Sigmoid colon (tissue), 7 donors: ENCODE measurements around the gene TBX20. TPM values are rescaled to one million over a fixed set of nuclear protein-coding genes. Genes with fewer than 3 reads are reported as not detected.
"Not testable (repeated sequence)": the region's sequence is repeated elsewhere in the genome, so short reads cannot be mapped to it uniquely, and the experiment has no call there.

Experiments used
- DNase-seq: peaks from one replicate; pipeline ENCODE4 v3.0.0-alpha.2; 2019
- H3K27ac ChIP-seq, 4 donors: fragments of 200-600 bp; sonication (generic); one replicate each; pipeline ENCODE4 v1.5.1; 2016 to 2019; ENCODE audit warnings: mild to moderate bottlenecking in 1 of 4
- H3K27me3 ChIP-seq, 3 donors: fragments of 200-600 bp; sonication (generic); one replicate each; pipeline ENCODE4 v1.5.1; 2019; ENCODE audit warnings: mild to moderate bottlenecking in 1 of 3
- H3K36me3 ChIP-seq, 4 donors: fragments of 200-600 bp; sonication (generic); one replicate each; pipeline ENCODE4 v1.5.1; 2016 to 2019
- H3K4me1 ChIP-seq, 4 donors: fragments of 200-600 bp; sonication (generic); one replicate each; pipeline ENCODE4 v1.5.1; 2017 to 2019
- H3K4me3 ChIP-seq, 4 donors: fragments of 200-600 bp; sonication (generic); one replicate each; pipeline ENCODE4 v1.5.1; 2017 to 2019; ENCODE audit warnings: mild to moderate bottlenecking in 2 of 4, moderate library complexity in 1 of 4
- H3K9me3 ChIP-seq, 4 donors: fragments of 200-600 bp in 3 of 4; sonication (generic) in 3 of 4; one replicate each; pipeline versions ENCODE4 v1.5.1 to v1.6.1; 2013 to 2019
- EP300 ChIP-seq, 4 donors: sonication (generic); formaldehyde crosslinking; IDR thresholded peaks; one replicate each; pipeline ENCODE4 v1.6.1; 2017; ENCODE audit warnings: antibody characterized with exemption in 4 of 4
- POLR2A ChIP-seq, 2 donors: fragments of 450-650 bp; IDR thresholded peaks; one replicate each; pipeline ENCODE4 v1.6.1; 2016; ENCODE audit warnings: antibody characterized with exemption in 2 of 2, mild to moderate bottlenecking in 2 of 2, moderate library complexity in 2 of 2
- POLR2AphosphoS5 ChIP-seq, 4 donors: sonication (generic); formaldehyde crosslinking; IDR thresholded peaks; one replicate each; pipeline ENCODE4 v1.6.1; 2017; ENCODE audit warnings: antibody characterized with exemption in 4 of 4
- WGBS, 2 donors: extraction: QIAGEN DNeasy Blood & Tissue Kit; methylation state at CpG; one replicate each; pipeline ENCODE4 v1.1.7; 2013; 5-methylcytosine and 5-hydroxymethylcytosine counted together
- intact Hi-C: fragments of 100-400 bp; cut with DNase I; formaldehyde crosslinking; loops from one replicate; pipeline ENCODE4 v1.15.1; 2023
- polyA plus RNA-seq, 3 donors: library from polyadenylated mRNA; stranded (reverse); fragments of 200-250 nt; gene quantifications; one replicate each; pipeline ENCODE4 v1.2.3, GENCODE V29; 2013
- total RNA-seq, 4 donors: library from RNA; depleted of rRNA; stranded (reverse); fragments of >200 nt; gene quantifications; one replicate each; pipeline ENCODE4 v1.1.0, GENCODE V29; 2016
- TF ChIP-seq, protein P1 (sequence below), 4 experiments: fragments of 450-650 bp in 3 of 4; fragments of 200-600 bp in 1 of 4; IDR thresholded peaks; one replicate each; pipeline ENCODE4 v1.5.1; 2016 to 2019; ENCODE audit warnings: antibody characterized with exemption in 4 of 4, mild to moderate bottlenecking in 3 of 4, moderate library complexity in 2 of 4
- donor health status: healthy with polysubstance abuse.
- donor health status: Bipolar disorder and iron deficiency.
- donor health status: healthy.

Gene TBX20
- total and polyA plus RNA-seq, 7 donors, result 0.04 TPM; not detected in 6

DNA sequence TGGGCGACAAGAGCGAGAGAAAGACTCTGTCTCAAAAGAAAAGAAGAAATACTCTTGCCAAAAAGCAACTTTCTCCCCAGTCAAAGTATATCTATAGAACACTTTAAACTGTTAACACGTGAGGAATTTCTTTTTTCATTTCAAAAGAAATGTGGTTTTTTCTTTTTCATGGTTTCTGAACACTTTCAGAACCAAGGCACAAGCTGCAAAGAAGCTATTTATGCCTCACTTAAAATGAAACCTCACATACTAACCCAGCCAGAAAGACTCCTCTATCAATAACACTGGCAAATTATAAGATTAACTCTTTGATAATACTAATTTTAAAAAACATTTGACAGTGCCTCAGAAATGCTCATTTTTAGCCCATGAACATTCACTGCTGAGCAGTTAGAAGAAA lies 20.9 kb downstream of the TBX20 start:
- no peak overlapping the region for H3K27ac ChIP-seq
- H3K4me1 ChIP-seq, result no peaks in the 10 kb centered on the region
- H3K36me3 ChIP-seq, result no peaks in the 10 kb centered on the region
- no peaks in the 10 kb centered on the region for H3K9me3 ChIP-seq
- no peaks in the 10 kb centered on the region for H3K27me3 ChIP-seq
- DNase-seq, result no peak
- no peak overlapping the region for H3K4me3 ChIP-seq
- no peak for TF ChIP-seq POLR2A (IDR thresholded peaks at IDR 0.05)
- TF ChIP-seq, protein P1, sequence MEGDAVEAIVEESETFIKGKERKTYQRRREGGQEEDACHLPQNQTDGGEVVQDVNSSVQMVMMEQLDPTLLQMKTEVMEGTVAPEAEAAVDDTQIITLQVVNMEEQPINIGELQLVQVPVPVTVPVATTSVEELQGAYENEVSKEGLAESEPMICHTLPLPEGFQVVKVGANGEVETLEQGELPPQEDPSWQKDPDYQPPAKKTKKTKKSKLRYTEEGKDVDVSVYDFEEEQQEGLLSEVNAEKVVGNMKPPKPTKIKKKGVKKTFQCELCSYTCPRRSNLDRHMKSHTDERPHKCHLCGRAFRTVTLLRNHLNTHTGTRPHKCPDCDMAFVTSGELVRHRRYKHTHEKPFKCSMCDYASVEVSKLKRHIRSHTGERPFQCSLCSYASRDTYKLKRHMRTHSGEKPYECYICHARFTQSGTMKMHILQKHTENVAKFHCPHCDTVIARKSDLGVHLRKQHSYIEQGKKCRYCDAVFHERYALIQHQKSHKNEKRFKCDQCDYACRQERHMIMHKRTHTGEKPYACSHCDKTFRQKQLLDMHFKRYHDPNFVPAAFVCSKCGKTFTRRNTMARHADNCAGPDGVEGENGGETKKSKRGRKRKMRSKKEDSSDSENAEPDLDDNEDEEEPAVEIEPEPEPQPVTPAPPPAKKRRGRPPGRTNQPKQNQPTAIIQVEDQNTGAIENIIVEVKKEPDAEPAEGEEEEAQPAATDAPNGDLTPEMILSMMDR (IDR thresholded peaks at IDR 0.05), result no peak
- TF ChIP-seq POLR2AphosphoS5 (IDR thresholded peaks at IDR 0.05), result no peak
- TF ChIP-seq EP300 (IDR thresholded peaks at IDR 0.05), result no peak
- intact Hi-C loops, result no loop called here
- WGBS, 2 donors, result 79 to 80% methylated on average over 3 of the region's 3 CpGs

DNA sequence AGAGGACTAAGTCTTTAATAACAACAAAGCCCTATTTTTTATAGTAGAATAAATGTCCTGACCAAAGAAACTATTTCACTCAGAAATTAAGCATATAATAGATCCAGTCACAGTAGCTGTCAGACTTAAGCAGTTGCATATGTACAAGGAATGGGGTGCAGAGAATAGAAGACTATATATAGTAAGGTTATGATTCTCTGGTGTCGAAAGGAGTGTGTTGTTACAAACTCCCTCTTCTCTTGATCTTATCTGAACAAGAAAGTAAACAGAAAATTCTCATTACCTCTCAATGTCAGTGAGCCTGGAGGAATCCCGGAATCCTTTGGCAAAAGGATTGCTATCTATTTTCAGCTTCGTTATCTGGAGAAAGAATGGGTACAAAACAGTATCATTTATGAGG lies 22.7 kb downstream of the TBX20 start:
- H3K4me3 ChIP-seq, H3K27ac ChIP-seq, H3K27me3 ChIP-seq, H3K4me1 ChIP-seq, DNase-seq, H3K36me3 ChIP-seq, H3K9me3 ChIP-seq, intact Hi-C loops: not testable (repeated sequence)
- WGBS, 2 donors, result 72 to 80% methylated on average over 3 of the region's 3 CpGs

DNA sequence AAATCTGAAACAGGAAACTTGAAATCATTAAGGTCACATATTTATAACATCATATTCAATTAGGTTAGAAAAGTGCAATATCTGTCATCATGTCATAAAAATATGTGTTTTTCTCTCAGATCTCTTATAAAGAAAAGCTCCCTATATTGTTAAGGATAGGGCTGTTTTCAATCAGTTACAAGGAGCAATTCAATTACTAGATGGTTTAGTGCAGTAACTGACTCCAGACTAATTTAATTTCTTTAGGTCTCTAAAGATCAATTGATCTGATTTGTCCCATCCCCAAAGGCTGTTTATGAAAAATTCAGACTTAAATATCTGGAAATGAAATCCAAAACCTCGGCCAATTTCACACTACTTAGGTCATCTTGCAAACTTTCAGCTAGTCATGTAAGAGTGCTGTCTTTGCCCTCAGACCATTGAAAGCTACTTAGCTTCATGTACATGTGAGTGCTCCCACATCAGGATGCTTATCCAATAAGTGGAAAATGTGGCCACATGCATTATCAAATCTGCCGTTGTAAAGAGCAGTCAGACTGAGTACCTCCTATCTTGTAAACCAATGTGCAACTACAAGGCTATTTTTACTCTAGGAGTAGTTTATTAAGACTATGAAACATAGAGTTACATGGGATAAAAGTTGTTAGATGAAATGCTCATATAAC lies 24.7 kb downstream of the TBX20 start:
- WGBS, 2 donors, result 76 to 86% methylated on average over 2 of the region's 2 CpGs
- H3K36me3 ChIP-seq, H3K4me1 ChIP-seq, DNase-seq, H3K27ac ChIP-seq, H3K27me3 ChIP-seq, H3K4me3 ChIP-seq, intact Hi-C loops, H3K9me3 ChIP-seq: not testable (repeated sequence)

DNA sequence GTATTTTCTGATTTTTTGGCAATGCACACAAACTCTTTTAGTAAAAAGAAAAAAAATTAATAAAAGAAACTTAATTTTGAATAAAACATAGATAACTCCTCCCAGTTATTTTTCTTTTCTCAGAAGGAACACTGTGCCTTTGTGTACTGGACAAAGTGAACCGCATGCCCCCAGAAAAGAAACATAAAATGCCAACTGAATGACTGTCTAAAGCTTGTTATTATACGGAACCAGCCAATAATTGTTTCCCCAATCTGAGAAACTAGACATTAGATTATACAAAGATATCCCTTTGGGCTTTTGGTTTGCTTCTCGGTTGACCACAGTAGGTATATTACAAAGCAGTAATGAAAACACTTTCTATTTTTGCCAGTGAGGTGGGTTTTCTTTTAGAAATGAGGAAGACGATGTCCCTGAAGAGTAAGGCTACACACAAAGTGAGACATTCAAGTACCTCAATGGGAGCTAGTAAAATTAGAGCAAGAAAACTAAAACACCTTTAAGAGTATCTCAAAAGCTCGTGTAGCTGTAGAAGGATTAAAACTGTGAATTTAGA lies 25.3 kb downstream of the TBX20 start:
- H3K4me3 ChIP-seq, H3K27me3 ChIP-seq, H3K9me3 ChIP-seq, H3K36me3 ChIP-seq, H3K27ac ChIP-seq, H3K4me1 ChIP-seq, DNase-seq, intact Hi-C loops: not testable (repeated sequence)
- 68 to 74% methylated on average over 5 of the region's 5 CpGs for WGBS, 2 donors

DNA sequence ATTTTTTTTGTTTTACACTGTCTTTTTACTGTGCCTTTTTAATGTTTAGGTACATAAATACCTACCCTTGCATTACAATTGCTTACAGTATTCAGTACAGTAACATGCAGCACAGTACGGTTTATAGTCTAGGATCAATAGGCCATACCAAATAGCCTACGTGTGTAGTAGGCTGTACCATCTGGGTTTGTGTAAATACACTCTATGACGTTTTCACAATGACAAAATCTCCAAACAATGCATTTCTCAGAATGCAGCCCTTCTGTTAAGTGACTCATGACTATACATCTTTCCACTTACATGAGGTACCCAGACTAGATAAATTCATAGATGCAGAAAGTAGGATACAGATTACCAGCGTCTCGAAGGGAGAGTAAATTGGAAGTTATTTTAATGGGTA lies 26.5 kb downstream of the TBX20 start:
- DNase-seq, H3K27me3 ChIP-seq, H3K4me1 ChIP-seq, H3K4me3 ChIP-seq, H3K9me3 ChIP-seq, H3K27ac ChIP-seq, intact Hi-C loops, H3K36me3 ChIP-seq: not testable (repeated sequence)
- WGBS, 2 donors, result 58 to 73% methylated on average over 5 of the region's 5 CpGs

DNA sequence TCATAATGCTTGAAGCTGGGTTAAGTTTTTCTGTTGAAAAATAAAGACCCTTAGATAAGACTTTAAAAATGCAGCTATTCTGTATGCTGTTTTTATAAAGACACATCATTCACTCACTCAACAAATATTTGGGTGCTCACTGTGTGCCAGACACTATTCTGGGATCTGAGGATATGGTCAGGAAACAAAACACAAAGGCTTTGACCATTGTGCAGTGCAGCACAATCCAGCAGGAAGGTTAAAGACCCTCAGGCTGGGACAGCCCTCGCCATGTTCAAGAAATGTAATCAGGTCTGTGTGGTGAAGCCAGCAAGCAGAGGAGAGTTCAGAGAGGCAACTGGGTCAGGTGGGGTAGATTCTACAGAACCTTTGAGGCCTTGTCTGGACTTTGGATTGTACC lies 31.5 kb downstream of the TBX20 start:
- intact Hi-C loops, H3K4me3 ChIP-seq, H3K27ac ChIP-seq, H3K27me3 ChIP-seq, DNase-seq, H3K4me1 ChIP-seq, H3K36me3 ChIP-seq, H3K9me3 ChIP-seq: not testable (repeated sequence)
- WGBS, 2 donors, result 80 to 85% methylated on average over 1 of the region's 1 CpG

DNA sequence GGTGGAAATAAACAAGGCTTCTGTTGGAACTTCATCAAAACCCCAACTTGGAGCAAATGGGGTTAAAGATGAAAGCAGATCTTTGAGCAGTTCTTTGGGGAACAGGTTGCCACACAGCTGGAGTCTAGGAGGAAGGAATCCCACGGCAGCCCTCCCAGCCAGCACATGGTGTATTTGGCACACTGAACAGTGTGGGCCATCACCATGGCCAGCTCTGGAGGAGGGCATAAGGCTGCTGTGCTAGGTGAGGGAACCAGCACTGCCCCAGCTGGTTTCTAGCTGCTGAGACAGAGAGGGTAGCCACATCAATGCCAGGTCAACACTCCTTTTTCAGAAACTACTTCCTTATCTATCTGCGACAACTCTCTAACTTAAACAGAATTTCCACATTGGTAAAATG lies 33.7 kb downstream of the TBX20 start:
- DNase-seq, H3K4me3 ChIP-seq, H3K27me3 ChIP-seq, H3K27ac ChIP-seq, intact Hi-C loops, H3K9me3 ChIP-seq, H3K36me3 ChIP-seq, H3K4me1 ChIP-seq: not testable (repeated sequence)
- WGBS, 2 donors, result 51 to 66% methylated on average over 2 of the region's 2 CpGs

DNA sequence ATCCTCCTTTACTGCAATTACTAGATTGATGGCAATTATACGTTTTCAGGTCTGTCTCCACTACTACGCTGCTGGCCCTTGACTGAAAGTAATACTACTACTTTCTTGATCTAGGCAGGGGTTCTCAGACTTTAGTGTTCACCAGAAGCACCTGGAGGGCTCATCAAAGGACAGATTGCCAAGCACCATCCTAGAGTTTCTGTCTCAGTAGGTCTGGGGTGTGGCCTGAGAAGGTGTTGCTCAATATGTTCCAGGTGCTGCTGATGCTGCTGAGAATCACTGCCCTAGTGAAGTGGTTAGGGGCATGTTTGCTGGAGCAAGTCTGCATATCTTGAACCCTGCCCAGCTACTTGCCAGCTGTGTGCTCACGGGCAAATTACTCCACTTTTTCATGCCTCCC lies 37.9 kb downstream of the TBX20 start:
- WGBS, 2 donors, result 65 to 71% methylated on average over 3 of the region's 3 CpGs
- H3K27me3 ChIP-seq, H3K27ac ChIP-seq, H3K36me3 ChIP-seq, H3K4me3 ChIP-seq, intact Hi-C loops, DNase-seq, H3K4me1 ChIP-seq, H3K9me3 ChIP-seq: not testable (repeated sequence)

DNA sequence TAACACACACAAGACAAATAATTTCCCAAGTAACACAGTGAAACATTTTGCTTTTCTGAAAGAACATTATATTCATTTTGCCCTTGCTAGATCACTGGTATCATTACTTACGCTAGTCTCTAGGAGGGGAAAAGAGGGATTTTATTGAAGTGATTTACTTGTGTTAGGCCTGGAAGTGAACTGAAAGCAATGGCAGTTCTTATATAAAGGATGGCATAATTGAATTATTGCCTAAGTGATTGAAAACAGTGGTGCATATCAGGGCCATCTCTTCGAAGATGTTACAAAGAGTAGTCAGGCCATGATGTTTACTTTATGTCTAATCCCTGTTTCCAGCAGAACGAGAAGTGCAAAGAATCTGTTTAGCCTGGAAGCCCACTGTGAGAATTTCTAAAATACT lies 38.8 kb downstream of the TBX20 start:
- H3K36me3 ChIP-seq, H3K4me1 ChIP-seq, intact Hi-C loops, H3K27me3 ChIP-seq, DNase-seq, H3K4me3 ChIP-seq, H3K27ac ChIP-seq, H3K9me3 ChIP-seq: not testable (repeated sequence)
- 76 to 83% methylated on average over 2 of the region's 3 CpGs for WGBS, 2 donors

DNA sequence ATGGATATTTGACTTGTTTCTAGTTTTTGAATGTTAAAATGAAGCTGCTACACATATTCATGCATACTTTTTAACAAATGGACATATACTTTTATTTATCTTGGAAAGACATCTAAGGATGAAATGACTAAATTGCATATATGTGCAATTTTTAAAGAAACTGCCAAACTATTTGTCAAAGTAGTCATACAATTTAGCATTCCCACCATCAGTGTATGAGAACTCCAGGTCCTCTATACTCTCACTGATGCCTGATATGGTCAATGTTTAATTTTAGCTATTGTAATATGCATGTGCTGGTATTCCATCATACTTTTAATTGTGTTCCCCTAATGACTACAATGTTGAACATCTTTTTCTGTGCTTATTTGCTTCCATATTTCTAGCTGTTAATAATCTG lies 47.0 kb downstream of the TBX20 start:
- H3K27me3 ChIP-seq, H3K4me3 ChIP-seq, H3K9me3 ChIP-seq, intact Hi-C loops, H3K27ac ChIP-seq, DNase-seq, H3K4me1 ChIP-seq, H3K36me3 ChIP-seq: not testable (repeated sequence)

DNA sequence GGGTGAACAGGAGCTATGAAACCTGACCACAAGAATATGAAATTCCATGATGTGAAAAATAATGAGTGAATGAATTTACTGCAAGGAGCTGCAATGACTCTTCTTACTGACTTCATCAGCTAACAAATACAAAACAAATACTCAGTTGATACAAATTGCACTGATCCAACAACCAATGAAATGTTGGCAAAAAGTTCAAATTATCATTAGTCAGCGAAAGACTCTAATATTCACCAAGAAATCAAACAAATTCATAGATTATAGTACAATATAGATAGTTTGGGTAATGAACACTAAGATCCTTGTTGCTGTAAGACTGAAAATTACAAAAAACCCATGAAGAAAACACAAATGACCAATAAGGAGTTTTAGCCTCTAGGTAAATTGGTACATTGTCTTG lies 49.0 kb downstream of the TBX20 start:
- H3K27ac ChIP-seq, H3K27me3 ChIP-seq, H3K4me1 ChIP-seq, H3K4me3 ChIP-seq, H3K36me3 ChIP-seq, DNase-seq, H3K9me3 ChIP-seq, intact Hi-C loops: not testable (repeated sequence)
- WGBS, 2 donors, result 83 to 92% methylated on average over 1 of the region's 1 CpG

DNA sequence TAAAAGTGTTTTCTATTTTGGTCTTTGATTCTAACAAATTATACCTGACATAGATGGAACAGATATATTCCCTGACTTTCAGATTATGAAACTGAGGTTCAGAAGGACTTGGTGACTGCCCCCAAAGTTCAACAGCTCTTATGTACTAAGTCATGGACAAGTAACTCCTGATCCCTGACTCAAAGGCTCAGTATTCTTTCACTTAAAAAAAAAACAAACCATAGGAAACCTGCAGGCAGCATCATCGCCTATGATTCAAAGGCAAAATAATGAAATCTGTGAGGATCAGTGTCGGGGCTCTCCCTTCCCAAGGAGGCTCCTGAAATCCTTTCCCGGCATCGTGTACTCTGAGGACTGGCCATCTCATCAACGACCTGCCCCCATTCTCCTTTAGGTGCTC lies 49.9 kb downstream of the TBX20 start:
- H3K27ac ChIP-seq, DNase-seq, H3K4me1 ChIP-seq, H3K9me3 ChIP-seq, intact Hi-C loops, H3K4me3 ChIP-seq, H3K36me3 ChIP-seq, H3K27me3 ChIP-seq: not testable (repeated sequence)
- 79 to 88% methylated on average over 3 to 5 of the region's 5 CpGs for WGBS, 2 donors
